Endothelial cell of umbilical vein (primary cell): ENCODE results near the gene NEURL1B. TPM values are rescaled to one million over a fixed set of nuclear protein-coding genes. Genes with fewer than 3 reads are reported as not detected.

ENCODE experiments used
- BruUV-seq: library from RNA; stranded (reverse); fragments of 400-500 nt; replicated peaks from 2 replicates; lab custom pipeline; 2021; lab: Mats Ljungman, UMichigan
- CTCF ChIA-PET: fragments of 300-600, 350-600 bp; sonication (Branson Sonifier 250); formaldehyde crosslinking; loops from one replicate; lab custom pipeline; 2021; ENCODE audit warnings: antibody characterized with exemption, inconsistent platforms; lab: Charles Lee
- POLR2A ChIA-PET: fragments of 300-600, 350-600 bp; sonication (Branson Sonifier 250); formaldehyde crosslinking; loops from one replicate; lab custom pipeline; 2021; ENCODE audit warnings: antibody characterized with exemption, inconsistent platforms; lab: Charles Lee
- DNase-seq: peaks from one replicate; pipeline ENCODE4 v3.0.0-alpha.2; 2011; ENCODE audit warnings: low read depth, low spot score
- FAIRE-seq: peaks from 2 replicates; lab custom pipeline; 2011; peaks lifted over from hg19 to GRCh38; lab: Jason Lieb, UNC
- H2AFZ ChIP-seq: 2 replicates; pipeline ENCODE4 v1.6.0; 2012; ENCODE audit warnings: low read depth, low read length, control low read depth, inconsistent platforms
- H3K27ac ChIP-seq: 2 replicates; pipeline ENCODE4 v1.5.1; 2011; ENCODE audit warnings: low read depth, mild to moderate bottlenecking, control low read depth, low read length, moderate library complexity; ENCODE audit not compliant: insufficient read depth
- H3K27me3 ChIP-seq, 2 experiments: 2 replicates each; pipeline versions ENCODE4 v1.6.0 to v1.6.1; 2011; ENCODE audit warnings: low read length in 2 of 2, mixed read lengths in 1 of 2; ENCODE audit not compliant: control insufficient read depth in 2 of 2, insufficient read depth in 2 of 2
- H3K36me3 ChIP-seq, 2 experiments: 2 replicates in 1 of 2; 3 replicates in 1 of 2; pipeline ENCODE4 v1.5.1; 2011; ENCODE audit warnings: low read length in 2 of 2, mild to moderate bottlenecking in 1 of 2, moderate library complexity in 1 of 2; ENCODE audit not compliant: control insufficient read depth in 2 of 2, insufficient read depth in 2 of 2; ENCODE audit errors: extremely low read depth in 1 of 2
- H3K4me1 ChIP-seq: 3 replicates; pipeline ENCODE4 v1.5.1; 2011; ENCODE audit warnings: mild to moderate bottlenecking, low read length; ENCODE audit not compliant: control insufficient read depth, insufficient read depth; ENCODE audit errors: extremely low read depth
- H3K4me2 ChIP-seq: 2 replicates; pipeline ENCODE4 v1.6.1; 2011; ENCODE audit warnings: low read length, control low read depth, mixed read lengths; ENCODE audit not compliant: insufficient read depth
- H3K4me3 ChIP-seq, 3 experiments: fragments of 200-600 bp in 1 of 3; sonication (generic), shearing (Covaris generic) in 1 of 3; replicated peaks in 1 of 3; 2 replicates each; pipeline ENCODE4 v1.5.1; 2011 to 2016; ENCODE audit warnings: control low read depth in 3 of 3, low read length in 3 of 3, mild to moderate bottlenecking in 2 of 3, inconsistent platforms in 1 of 3, low read depth in 1 of 3, moderate library complexity in 1 of 3; ENCODE audit not compliant: insufficient read depth in 1 of 3
- H3K79me2 ChIP-seq: 2 replicates; pipeline ENCODE4 v1.6.0; 2012; ENCODE audit warnings: low read length, inconsistent platforms; ENCODE audit not compliant: control insufficient read depth, insufficient read depth
- H3K9ac ChIP-seq: replicated peaks from 2 replicates; pipeline ENCODE3; 2011; ENCODE audit warnings: low read length, control low read depth; ENCODE audit not compliant: insufficient read depth; ENCODE audit errors: extremely low read depth
- H3K9me1 ChIP-seq: replicated peaks from 3 replicates; pipeline ENCODE4 v1.6.0; 2011; ENCODE audit warnings: mild to moderate bottlenecking, low read length; ENCODE audit not compliant: control insufficient read depth, insufficient read depth; ENCODE audit errors: extremely low read depth
- H3K9me3 ChIP-seq: replicated peaks from 2 replicates; pipeline ENCODE4 v1.5.1; 2012; ENCODE audit warnings: low read length, inconsistent platforms; ENCODE audit not compliant: control insufficient read depth, insufficient read depth
- H4K20me1 ChIP-seq: replicated peaks from 2 replicates; pipeline ENCODE3; 2011; ENCODE audit warnings: mild to moderate bottlenecking, low read length; ENCODE audit not compliant: control insufficient read depth, insufficient read depth; ENCODE audit errors: extremely low read depth
- CTCF ChIP-seq, 2 donors: IDR thresholded peaks; 1 replicate in 1 of 2; 2 replicates in 1 of 2; pipeline ENCODE4 v1.5.1; 2011; ENCODE audit warnings: low read length in 2 of 2, mild to moderate bottlenecking in 2 of 2, moderate library complexity in 2 of 2, control low read depth in 1 of 2, inconsistent platforms in 1 of 2, low read depth in 1 of 2; ENCODE audit not compliant: insufficient read depth in 1 of 2; ENCODE audit errors: extremely low read depth in 1 of 2
- EZH2 ChIP-seq: IDR thresholded peaks from 2 replicates; pipeline ENCODE4 v1.6.1; 2012; ENCODE audit warnings: borderline replicate concordance, low read depth, mild to moderate bottlenecking, moderate library complexity, low read length, inconsistent platforms; ENCODE audit not compliant: severe bottlenecking
- FOS ChIP-seq: IDR thresholded peaks from 2 replicates; pipeline ENCODE4 v1.6.1; 2011; ENCODE audit warnings: mild to moderate bottlenecking, low read length, moderate library complexity, borderline replicate concordance; ENCODE audit not compliant: insufficient read depth
- MYC ChIP-seq: IDR thresholded peaks from one replicate; pipeline ENCODE4 v1.6.1; 2011; ENCODE audit warnings: mild to moderate bottlenecking, low read depth, low read length
- POLR2A ChIP-seq: IDR thresholded peaks from 2 replicates; pipeline ENCODE4 v1.6.1; 2012; ENCODE audit warnings: low read depth, mild to moderate bottlenecking, control low read depth, low read length
- POLR2AphosphoS5 ChIP-seq: IDR thresholded peaks from 2 replicates; pipeline ENCODE4 v1.6.1; 2012; ENCODE audit warnings: low read depth, mild to moderate bottlenecking, control low read depth, low read length, moderate library complexity; ENCODE audit not compliant: insufficient read depth
- dilution Hi-C: fragments of 300-500 bp; cut with MboI; formaldehyde crosslinking; loops from one replicate; pipeline ENCODE4 v1.15.0; 2019; ENCODE audit warnings: low sequenced_read_pairs; ENCODE audit not compliant: extremely low pct_ligation_motif_present
- intact Hi-C: fragments of 100-400 bp; cut with micrococcal nuclease; formaldehyde crosslinking; loops from one replicate; pipeline ENCODE4 v1.10.0; 2022
- polyA plus RNA-seq, 4 experiments: library from polyadenylated mRNA; depleted of rRNA in 3 of 4; stranded (reverse) in 3 of 4; unstranded in 1 of 4; fragments of >200 nt; gene quantifications; 2 replicates each; pipeline versions ENCODE4 v1.2.1 to v1.2.3, GENCODE V29; 2011 to 2012; ENCODE audit warnings: missing spikeins in 1 of 4
- total RNA-seq: library from RNA; stranded (reverse); gene quantifications from 2 replicates; pipeline ENCODE4 v1.2.3, GENCODE V29; 2021

NEURL1B gene
- total and polyA plus RNA-seq, 2 donors (not counting 3 experiments of a cell fraction or from before 2014, with no cell fraction given): 0.44 to 1.6 TPM

- no TSS peak for BruUV-seq
- Histone ChIP-seq H3K9ac (no peak overlapping the region), H3K4me1 (no peaks in the 10 kb centered on the region), H3K4me3 (no peak overlapping the region), H3K36me3 (no peaks in the 10 kb centered on the region), H3K79me2 (no peaks in the 10 kb centered on the region), H3K9me1 (no peaks in the 10 kb centered on the region), H3K27me3 (peaks cover 3 to 5% of the 10 kb centered on the region in 2 experiments), H3K27ac (no peak overlapping the region), H2AFZ (no peak overlapping the region), H3K4me2 (no peak overlapping the region), H4K20me1 (no peaks in the 10 kb centered on the region), H3K9me3 (no peaks in the 10 kb centered on the region)
- no peak for FAIRE-seq
- dilution Hi-C loops: no loop called here
- ChIA-PET CTCF (interaction anchor here (1.2 kb wide), 1 partner anchor 16 kb away, joined by 3 read pairs; no protein-coding TSS in a partner anchor), POLR2A (no interaction called here)
- intact Hi-C loops: no loop called here
- TF ChIP-seq MYC (no peak), POLR2A (no peak)
- no peak for DNase-seq
Measured at GRCh38 chr5:172635038-172635437, 6.0 kb upstream of the NEURL1B start.

DNA sequence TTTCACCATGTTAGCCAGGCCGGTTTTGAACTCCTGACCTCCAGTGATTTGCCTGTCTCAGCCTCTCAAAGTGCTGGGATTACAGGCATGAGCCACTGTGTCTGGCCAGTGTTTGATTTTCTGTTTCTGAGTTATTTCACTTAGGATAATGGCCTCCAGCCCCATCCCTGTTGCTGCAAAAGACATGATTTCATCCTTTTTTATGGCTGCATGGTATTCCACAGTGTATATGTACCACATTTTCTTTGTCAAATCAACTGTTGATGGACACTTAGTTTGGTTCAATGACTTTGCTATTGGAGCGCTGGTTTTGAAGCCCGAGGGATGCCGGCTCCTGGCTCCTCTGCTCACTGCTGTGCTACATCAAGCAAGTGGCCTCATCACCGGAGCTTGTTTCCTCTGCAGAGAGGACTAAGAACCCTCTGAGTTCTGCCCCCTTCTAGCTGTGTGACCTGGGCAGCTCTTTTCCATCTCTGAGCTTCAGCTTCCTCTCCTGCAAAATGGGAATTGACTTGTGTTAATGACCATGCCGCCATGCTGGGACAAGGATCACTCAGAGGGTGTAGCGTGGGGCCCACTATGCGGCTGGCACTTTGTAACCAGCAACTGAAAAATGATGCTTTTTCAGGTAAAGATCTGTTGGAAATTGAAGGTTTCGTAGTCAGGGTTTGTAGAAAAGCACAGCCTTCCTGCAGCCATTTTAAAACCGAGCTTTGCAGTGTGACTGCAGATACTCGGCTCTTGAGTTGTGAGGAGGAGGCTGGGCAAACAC is 4.6 kb upstream of the NEURL1B start:
- dilution Hi-C loops: no loop called here
- CTCF ChIA-PET: no interaction called here
- POLR2A ChIA-PET: no interaction called here

More for the DNA sequence above, 4.6 kb upstream of the NEURL1B start:
- BruUV-seq: no TSS peak
- TF ChIP-seq FOS: no peak
- TF ChIP-seq POLR2AphosphoS5: no peak
- TF ChIP-seq EZH2: no peak
- no peak for TF ChIP-seq CTCF (IDR thresholded peaks at IDR 0.05; ENCODE audit: extremely low read depth in 1 of 2, insufficient read depth in 1 of 2, low read depth in 1 of 2, low read length in 2 of 2)
- no peak for TF ChIP-seq POLR2A
- H2AFZ ChIP-seq: no peak overlapping the region
- H3K27me3 ChIP-seq: peaks cover 4 to 5% of the 10 kb centered on the region in 2 experiments
- FAIRE-seq: no peak
- no peak overlapping the region for H3K4me3 ChIP-seq
- no peaks in the 10 kb centered on the region for H3K9me3 ChIP-seq
- no peak for DNase-seq
- no peaks in the 10 kb centered on the region for H3K79me2 ChIP-seq
- no peaks in the 10 kb centered on the region for H4K20me1 ChIP-seq
- H3K9me1 ChIP-seq: no peaks in the 10 kb centered on the region
- no peak overlapping the region for H3K4me2 ChIP-seq
- intact Hi-C loops: no loop called here
- H3K36me3 ChIP-seq: no peaks in the 10 kb centered on the region
- H3K27ac ChIP-seq: no peak overlapping the region
- H3K9ac ChIP-seq: no peak overlapping the region
- H3K4me1 ChIP-seq: peaks cover 5% of the 10 kb centered on the region
